ENCODE data around the gene NTSR1. TPM values are rescaled to one million over a fixed set of nuclear protein-coding genes. Genes with fewer than 3 reads are reported as not detected.
A peak's percentile ranks its signal among the peaks of the same experiment; 100 is the strongest.

Gene NTSR1
- total and polyA plus RNA-seq, 2 of the 13 experiments (the other 11 are each of a cell fraction or from before 2014, with no cell fraction given), result 0.09 to 0.12 TPM

- peak; percentile 77; the same call in 1 of the 2 replicates for TF ChIP-seq RAD51 (IDR thresholded peaks at IDR 0.05; ENCODE audit: borderline replicate concordance)
- no peak for TF ChIP-seq PCBP2 (optimal IDR thresholded peaks at IDR 0.05; ENCODE audit: low read depth, low read length, poor library complexity, severe bottlenecking)
- no peak for TF ChIP-seq SOX13 (IDR thresholded peaks at IDR 0.05)
- no peak for TF ChIP-seq SOX13 (CRISPR knock-in tag; conservative IDR thresholded peaks at IDR 0.05 in 1 of 2, IDR thresholded peaks at IDR 0.05 in 1 of 2)
- TF ChIP-seq ADNP (CRISPR knock-in tag; IDR thresholded peaks at IDR 0.05), result peak; percentile 81; the same call in 1 of the 2 replicates
- TF ChIP-seq ZFP36L2 (CRISPR knock-in tag; IDR thresholded peaks at IDR 0.05), result no peak
- TF ChIP-seq NCOA2 (CRISPR knock-in tag; IDR thresholded peaks at IDR 0.05), result no peak
- TF ChIP-seq CHCHD3 (CRISPR knock-in tag; IDR thresholded peaks at IDR 0.05), result no peak
- no peak for TF ChIP-seq ZNF609 (CRISPR knock-in tag; IDR thresholded peaks at IDR 0.05; ENCODE audit: borderline replicate concordance)
- no peak for TF ChIP-seq DBP (CRISPR knock-in tag; IDR thresholded peaks at IDR 0.05; ENCODE audit: not compliant biosample characterization)
- TF ChIP-seq TSC22D2 (CRISPR knock-in tag; IDR thresholded peaks at IDR 0.05; ENCODE audit: borderline replicate concordance), result no peak
- peak; percentile 63; the same call in 1 of the 2 replicates for TF ChIP-seq SKIL (CRISPR knock-in tag; IDR thresholded peaks at IDR 0.05; ENCODE audit: borderline replicate concordance)
- peak; percentile 19; the same call in 1 of the 2 replicates for TF ChIP-seq NRL (CRISPR knock-in tag; IDR thresholded peaks at IDR 0.05; ENCODE audit: borderline replicate concordance)
- TF ChIP-seq ZNF616 (CRISPR knock-in tag; IDR thresholded peaks at IDR 0.05; ENCODE audit: low read depth), result 0 out of 2 replicates have a peak, but pooled peaks have one; percentile 65
- TF ChIP-seq RBM39 (IDR thresholded peaks at IDR 0.05; ENCODE audit: low read depth, low read length, poor library complexity, severe bottlenecking), result no peak
- no peak for TF ChIP-seq MBD4 (IDR thresholded peaks at IDR 0.05; ENCODE audit: borderline replicate concordance, low read length)
- TF ChIP-seq ZMYM2 (CRISPR knock-in tag; IDR thresholded peaks at IDR 0.05), result peak; percentile 84; the same call in 1 of the 2 replicates
- 0 out of 2 replicates have a peak, but pooled peaks have one; percentile 54 for TF ChIP-seq ZBTB7A (CRISPR knock-in tag; IDR thresholded peaks at IDR 0.05)
- TF ChIP-seq CERS6 (CRISPR knock-in tag; IDR thresholded peaks at IDR 0.05), result peak; percentile 93
- no peak; the same call in 1 of the 2 replicates for TF ChIP-seq ZBTB21 (CRISPR knock-in tag; IDR thresholded peaks at IDR 0.05)
- TF ChIP-seq DNMT1 (CRISPR knock-in tag; IDR thresholded peaks at IDR 0.05), result 0 out of 2 replicates have a peak, but pooled peaks have one; percentile 64
- TF ChIP-seq ZNF737 (CRISPR knock-in tag; IDR thresholded peaks at IDR 0.05; ENCODE audit: borderline replicate concordance), result 0 out of 2 replicates have a peak, but pooled peaks have one; percentile 51
These were observed 85.0 kb downstream of the NTSR1 start (continued) for GRCh38 chr20:62793757-62794006.
